ENCODE measurements around the gene NFIX.
"Not testable (repeated sequence)": the region's sequence is repeated elsewhere in the genome, so short reads cannot be mapped to it uniquely, and the experiment has no call there.

NFIX gene

GRCh38 chr19:12957389-12957952 is 37.8 kb upstream of the NFIX start:
- DNase-seq (ENCODE audit: insufficient read length, low spot score); FAIRE-seq: not testable (repeated sequence)

DNA sequence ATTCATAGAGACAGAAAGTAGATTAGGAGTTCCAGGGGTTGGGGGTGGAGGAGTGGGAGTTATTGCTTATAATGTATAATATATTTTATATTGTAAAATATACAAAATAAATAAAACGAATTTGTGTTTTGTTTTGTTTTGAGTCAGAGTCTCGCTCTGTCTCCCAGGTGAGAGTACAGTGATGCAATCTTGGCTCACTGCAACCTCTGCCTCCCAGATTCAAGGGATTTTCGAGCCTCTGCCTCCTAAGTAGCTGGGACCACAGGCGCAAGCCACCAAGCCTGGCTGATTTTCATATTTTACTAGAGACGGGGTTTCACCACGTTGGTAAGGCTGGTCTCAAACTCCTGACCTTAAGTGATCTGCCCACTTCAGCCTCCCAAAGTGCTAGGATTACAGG is 35.8 kb upstream of the NFIX start:
- DNase-seq (ENCODE audit: insufficient read length, low spot score) (no peak), FAIRE-seq (no peak)

DNA sequence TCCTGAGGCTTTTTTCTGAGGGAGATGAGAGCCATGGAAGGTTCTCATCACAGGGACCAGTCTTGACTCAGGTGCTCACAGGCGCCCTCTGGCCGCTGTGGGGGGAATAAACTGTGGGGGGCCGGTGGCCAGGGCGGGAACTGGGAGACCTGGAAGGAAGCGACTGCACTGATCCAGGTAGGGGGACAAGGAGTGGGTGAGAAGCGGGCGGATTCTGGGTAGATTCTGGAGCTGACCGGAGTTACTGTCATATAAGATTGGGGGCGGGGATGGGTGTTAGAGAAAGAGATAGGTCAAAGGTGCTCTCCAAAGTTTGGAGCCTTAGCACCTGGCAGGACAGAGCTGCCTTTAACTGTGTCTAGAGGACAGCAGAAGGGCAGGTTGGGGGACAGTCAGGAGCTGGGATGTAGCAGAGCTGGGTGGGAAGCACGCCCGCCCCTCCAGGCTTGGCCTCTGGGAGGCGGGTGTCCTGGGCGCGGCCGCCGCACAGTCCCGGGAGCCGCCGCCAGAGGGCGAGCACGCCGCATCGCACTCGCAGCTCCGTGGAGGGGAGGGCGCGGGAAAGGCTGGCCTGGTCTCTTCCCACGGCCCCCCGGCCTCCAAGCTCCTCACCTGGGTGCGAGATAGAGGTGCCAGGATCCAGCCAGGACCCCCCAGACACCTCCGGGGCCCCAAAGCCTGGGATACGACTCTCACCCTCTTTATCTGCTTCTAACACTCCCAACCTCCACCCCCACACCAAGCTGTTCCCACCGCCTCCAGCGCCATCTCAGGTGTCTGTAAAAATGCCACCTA is 30.1 kb upstream of the NFIX start:
- FAIRE-seq (peak; percentile 80), DNase-seq (ENCODE audit: insufficient read length, low spot score) (peak; percentile 77)

DNA sequence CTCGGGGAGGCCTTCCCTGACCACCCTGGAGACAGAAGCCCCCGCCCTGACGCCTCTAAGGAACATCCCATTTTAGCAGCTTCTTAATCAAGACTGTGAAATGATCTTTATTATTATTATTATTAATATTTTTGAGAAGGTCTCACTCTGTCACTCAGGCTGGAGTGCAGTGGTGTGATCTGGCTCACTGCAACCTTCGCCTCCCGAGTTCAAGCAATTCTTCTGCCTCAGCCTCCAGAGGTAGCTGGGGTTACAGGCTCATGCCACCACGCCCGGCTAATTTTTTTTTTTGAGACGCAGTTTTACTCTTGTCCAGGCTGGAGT is 29.5 kb upstream of the NFIX start:
- FAIRE-seq: no peak
- DNase-seq (ENCODE audit: insufficient read length, low spot score): no peak

GRCh38 chr19:12967907-12968306 is 27.4 kb upstream of the NFIX start:
- DNase-seq (ENCODE audit: insufficient read length, low spot score): no peak
- no peak for FAIRE-seq

- DNase-seq (ENCODE audit: insufficient read length, low spot score) (no peak), FAIRE-seq (no peak)
These were observed 25.8 kb upstream of the NFIX start, which contains the start of gene DAND5 for GRCh38 chr19:12969292-12969988. TSS of gene DAND5 (plus strand) at chr19:12969576. CDS start at chr19:12969661, 85 bp downstream.

DNA sequence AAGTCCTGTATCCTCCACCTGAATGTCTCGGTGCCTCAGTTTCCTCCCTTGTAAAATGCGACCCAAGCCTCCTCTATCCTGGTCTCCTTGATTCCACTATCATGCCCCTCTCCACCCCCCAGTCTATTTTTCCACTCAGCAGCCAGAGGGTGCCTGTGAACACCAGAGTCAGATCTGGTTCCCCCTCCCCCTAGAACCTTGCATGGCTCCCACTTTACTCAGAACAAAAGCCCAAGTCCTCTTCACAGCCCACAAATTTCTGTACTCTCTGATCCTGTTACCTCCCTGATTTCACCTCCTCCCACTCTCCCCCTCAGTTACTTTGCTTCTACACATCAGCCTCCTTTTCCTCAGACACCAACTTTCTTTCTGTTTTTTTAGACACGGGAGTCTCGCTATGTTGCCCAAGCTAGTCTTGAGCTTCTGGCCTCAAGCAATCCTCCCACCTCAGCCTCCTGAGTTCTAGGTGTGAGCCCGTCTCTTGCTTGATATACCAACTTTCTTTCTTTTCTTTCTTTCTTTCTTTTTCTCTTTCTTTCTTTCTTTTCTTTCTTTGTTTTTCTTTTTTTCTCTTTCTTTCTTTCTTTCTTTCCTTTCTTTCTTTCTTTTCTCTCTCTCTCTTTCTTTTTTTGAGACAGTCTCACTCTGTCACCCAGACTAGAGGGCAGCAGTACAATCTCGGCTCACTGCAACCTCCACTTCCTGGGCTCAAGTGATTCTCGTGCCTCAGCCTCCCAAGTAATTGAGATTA is 25.0 kb upstream of the NFIX start:
- FAIRE-seq (no peak), DNase-seq (ENCODE audit: insufficient read length, low spot score) (no peak)

GRCh38 chr19:12973236-12973635 is 22.0 kb upstream of the NFIX start:
- no peak for FAIRE-seq
- no peak for DNase-seq (ENCODE audit: insufficient read length, low spot score)

GRCh38 chr19:12974301-12975220 is 20.7 kb upstream of the NFIX start:
- FAIRE-seq (no peak), DNase-seq (ENCODE audit: insufficient read length, low spot score) (no peak)

GRCh38 chr19:12975221-12975741 is 20.0 kb upstream of the NFIX start:
- FAIRE-seq (no peak), DNase-seq (ENCODE audit: insufficient read length, low spot score) (no peak)

GRCh38 chr19:12976109-12976508 is 19.2 kb upstream of the NFIX start:
- FAIRE-seq; DNase-seq (ENCODE audit: insufficient read length, low spot score): not testable (repeated sequence)

DNA sequence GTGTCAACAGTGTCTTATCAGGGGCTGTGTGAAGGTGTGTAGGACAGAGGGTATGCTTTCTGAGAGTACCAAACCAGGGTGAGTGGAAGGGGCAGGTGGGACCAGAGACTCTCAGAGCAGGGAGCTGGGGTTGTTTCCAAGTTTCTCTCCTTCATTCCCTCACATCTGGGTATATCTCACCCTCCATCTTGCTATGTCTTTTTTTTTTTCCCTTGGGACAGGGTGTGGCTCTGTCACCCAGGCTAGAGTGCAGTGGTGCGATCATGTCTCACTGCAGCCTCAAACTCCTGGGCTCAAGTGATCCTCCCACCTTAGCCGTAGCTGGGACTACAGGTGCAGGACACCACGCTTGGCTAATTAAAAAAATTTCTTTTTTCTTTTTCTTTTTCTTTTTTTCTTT is 15.3 kb upstream of the NFIX start:
- FAIRE-seq: no peak

DNA sequence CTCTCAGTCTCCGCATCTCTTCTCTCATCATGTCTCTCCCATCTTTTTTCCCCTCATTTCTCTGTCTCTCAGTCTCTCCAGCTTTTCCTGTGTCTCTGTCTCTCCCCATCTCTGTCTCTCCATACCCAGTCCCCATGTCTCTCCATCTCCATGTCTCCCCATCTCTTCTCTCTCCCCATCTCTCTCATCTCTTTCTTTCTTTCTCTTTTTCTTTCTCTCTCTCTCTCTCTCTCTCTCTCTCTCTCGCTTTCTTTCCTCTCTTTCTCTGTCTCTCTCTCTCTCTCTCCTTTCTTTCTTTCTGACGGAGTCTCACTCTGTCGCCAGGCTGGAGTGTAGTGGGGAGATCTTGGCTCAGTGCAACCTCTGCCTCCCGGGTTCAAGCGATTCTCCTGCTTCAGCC is 12.6 kb upstream of the NFIX start:
- DNase-seq (ENCODE audit: insufficient read length, low spot score): no peak
- no peak for FAIRE-seq

More for the DNA sequence above, 15.3 kb upstream of the NFIX start:
- DNase-seq (ENCODE audit: insufficient read length, low spot score): no peak

DNA sequence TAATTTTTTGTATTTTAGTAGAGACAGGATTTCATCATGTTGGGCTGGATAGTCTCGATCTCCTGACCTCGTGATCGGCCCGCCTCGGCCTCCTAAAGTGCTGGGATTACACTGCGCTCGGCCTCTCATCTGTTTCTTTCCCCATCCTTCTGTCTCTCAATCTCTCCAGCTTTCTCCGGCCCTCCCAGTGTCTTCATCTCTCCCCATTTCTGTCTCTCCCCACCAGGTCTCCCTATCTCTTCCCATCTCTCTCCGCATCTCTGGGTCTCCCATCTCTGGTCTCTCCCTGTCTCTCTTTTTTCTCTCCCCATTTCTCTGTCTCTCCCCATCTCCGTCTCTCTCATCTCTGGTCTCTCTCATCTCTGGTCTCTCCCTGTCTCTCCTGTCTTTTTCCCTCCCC is 12.2 kb upstream of the NFIX start:
- DNase-seq (ENCODE audit: insufficient read length, low spot score): no peak
- no peak for FAIRE-seq

GRCh38 chr19:12983542-12984142 is 11.6 kb upstream of the NFIX start:
- DNase-seq (ENCODE audit: insufficient read length, low spot score): peak; percentile 77
- FAIRE-seq: peak; percentile 18

- no peak for DNase-seq (ENCODE audit: insufficient read length, low spot score)
- no peak for FAIRE-seq
These were observed 11.1 kb upstream of the NFIX start for GRCh38 chr19:12984143-12984627.

- FAIRE-seq: no peak
These were observed 10.6 kb upstream of the NFIX start for GRCh38 chr19:12984683-12985048.

DNA sequence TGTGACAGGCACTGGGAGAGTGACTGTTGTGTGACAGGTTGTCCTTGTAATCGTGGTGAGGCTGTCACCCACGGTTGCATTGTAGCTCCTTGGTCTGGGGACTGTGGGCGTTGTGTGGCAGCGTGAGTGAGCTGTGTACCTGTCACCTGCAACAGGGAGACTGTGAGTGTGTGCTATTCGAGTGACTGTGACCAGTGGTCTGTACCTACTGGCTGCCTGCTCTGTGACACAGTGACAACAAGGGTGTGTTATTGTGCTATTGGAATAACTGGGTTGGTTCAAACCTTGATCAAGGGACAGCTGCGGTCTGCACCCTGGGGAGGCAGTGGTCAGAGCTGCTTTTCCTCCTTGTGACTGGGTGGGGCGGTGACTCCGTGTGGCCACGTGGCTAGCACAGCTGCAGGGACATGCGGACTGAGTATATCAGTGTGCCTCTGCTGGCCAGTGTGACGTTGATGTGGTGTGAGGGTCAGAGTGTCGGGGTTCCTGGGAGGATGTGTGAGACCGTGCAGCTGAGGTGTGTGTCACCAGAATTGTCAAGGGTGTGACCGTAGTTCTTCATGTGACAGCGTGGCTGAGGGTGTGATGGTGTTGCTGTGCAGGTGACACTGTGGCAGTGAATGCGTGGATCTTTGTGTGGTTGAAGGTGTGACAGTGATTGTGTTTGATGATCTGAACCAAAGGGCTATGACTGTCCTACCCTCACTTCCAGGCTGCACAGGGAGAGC is 10.1 kb upstream of the NFIX start:
- FAIRE-seq (no peak), DNase-seq (ENCODE audit: insufficient read length, low spot score) (no peak)

More at GRCh38 chr19:12984683-12985048, 10.6 kb upstream of the NFIX start:
- no peak for DNase-seq (ENCODE audit: insufficient read length, low spot score)

GRCh38 chr19:12986726-12987125 is 8.5 kb upstream of the NFIX start:
- FAIRE-seq: no peak
- DNase-seq (ENCODE audit: insufficient read length, low spot score): no peak

All from GM19239 (cell line).